D721Med (cell line): ENCODE results near the gene SUSD3.

Experiments
- DNase-seq: peaks from one replicate; pipeline ENCODE4 v3.0.0; 2011; ENCODE audit warnings: low spot score; ENCODE audit not compliant: insufficient read length
- FAIRE-seq: peaks from 2 replicates; lab custom pipeline; 2011; peaks lifted over from hg19 to GRCh38; lab: Jason Lieb, UNC
- CTCF ChIP-seq: IDR thresholded peaks from 2 replicates; pipeline ENCODE4 v1.5.1; 2012; ENCODE audit warnings: mild to moderate bottlenecking, control low read depth; ENCODE audit not compliant: insufficient read depth; ENCODE audit errors: missing control alignments

SUSD3 gene

GRCh38 chr9:93060746-93061259, 2.3 kb downstream of the SUSD3 start:
- FAIRE-seq (no peak), DNase-seq (no peak)
- no peak for TF ChIP-seq CTCF

GRCh38 chr9:93061260-93061751, 2.8 kb downstream of the SUSD3 start:
- TF ChIP-seq CTCF: no peak
- DNase-seq (no peak), FAIRE-seq (no peak)

- FAIRE-seq (no peak), DNase-seq (no peak)
Measured at GRCh38 chr9:93061791-93062763, 3.6 kb downstream of the SUSD3 start.

GRCh38 chr9:93064392-93065134, 6.1 kb downstream of the SUSD3 start:
- no peak for DNase-seq
- no peak for TF ChIP-seq CTCF
- no peak for FAIRE-seq

More at GRCh38 chr9:93061791-93062763, 3.6 kb downstream of the SUSD3 start:
- TF ChIP-seq CTCF: no peak

- no peak for FAIRE-seq
- TF ChIP-seq CTCF: no peak
- no peak for DNase-seq
Measured at GRCh38 chr9:93065135-93065720, 6.7 kb downstream of the SUSD3 start.

- FAIRE-seq: no peak
- no peak for TF ChIP-seq CTCF
Measured at GRCh38 chr9:93066978-93067603, 8.6 kb downstream of the SUSD3 start.

More at GRCh38 chr9:93066978-93067603, 8.6 kb downstream of the SUSD3 start:
- DNase-seq: no peak
